ENCODE measurements around the gene LYRM9.

Gene LYRM9

GRCh38 chr17:27862004-27862403, 31.2 kb downstream of the LYRM9 start:
- Histone ChIP-seq H3K27ac (ENCODE audit: low read depth, low read length) (no peak overlapping the region), H3K9ac (ENCODE audit: low read length in 5 of 5) (no peak overlapping the region), H3K36me3 (ENCODE audit: control insufficient read depth in 5 of 5, insufficient read depth in 5 of 5, low read length in 5 of 5) (no peaks in the 10 kb centered on the region), H3K4me1 (ENCODE audit: control insufficient read depth in 5 of 5, insufficient read depth in 5 of 5, low read length in 5 of 5) (no peaks in the 10 kb centered on the region), H3K4me3 (ENCODE audit: low read depth in 1 of 5, low read length in 5 of 5) (no peak overlapping the region), H3K9me3 (ENCODE audit: control insufficient read depth in 5 of 5, low read length in 5 of 5) (no peaks in the 10 kb centered on the region), H3K27me3 (ENCODE audit: control insufficient read depth in 5 of 5, insufficient read depth in 4 of 5, low read length in 5 of 5) (no peaks in the 10 kb centered on the region)

GRCh38 chr17:27860971-27861664, 32.0 kb downstream of the LYRM9 start:
- Histone ChIP-seq H3K36me3 (ENCODE audit: control insufficient read depth in 5 of 5, insufficient read depth in 5 of 5, low read length in 5 of 5) (no peaks in the 10 kb centered on the region), H3K27ac (ENCODE audit: low read depth, low read length) (no peak overlapping the region), H3K27me3 (ENCODE audit: control insufficient read depth in 5 of 5, insufficient read depth in 4 of 5, low read length in 5 of 5) (no peaks in the 10 kb centered on the region), H3K4me1 (ENCODE audit: control insufficient read depth in 5 of 5, insufficient read depth in 5 of 5, low read length in 5 of 5) (no peaks in the 10 kb centered on the region), H3K9me3 (ENCODE audit: control insufficient read depth in 5 of 5, low read length in 5 of 5) (no peaks in the 10 kb centered on the region), H3K9ac (ENCODE audit: low read length in 5 of 5) (no peak overlapping the region), H3K4me3 (ENCODE audit: low read depth in 1 of 5, low read length in 5 of 5) (no peak overlapping the region)

GRCh38 chr17:27858621-27859305, 34.4 kb downstream of the LYRM9 start:
- Histone ChIP-seq H3K9me3 (ENCODE audit: control insufficient read depth in 5 of 5, low read length in 5 of 5) (no peaks in the 10 kb centered on the region), H3K4me3 (ENCODE audit: low read depth in 1 of 5, low read length in 5 of 5) (no peak overlapping the region), H3K9ac (ENCODE audit: low read length in 5 of 5) (no peak overlapping the region), H3K27ac (ENCODE audit: low read depth, low read length) (no peak overlapping the region), H3K4me1 (ENCODE audit: control insufficient read depth in 5 of 5, insufficient read depth in 5 of 5, low read length in 5 of 5) (no peaks in the 10 kb centered on the region), H3K36me3 (ENCODE audit: control insufficient read depth in 5 of 5, insufficient read depth in 5 of 5, low read length in 5 of 5) (no peaks in the 10 kb centered on the region), H3K27me3 (ENCODE audit: control insufficient read depth in 5 of 5, insufficient read depth in 4 of 5, low read length in 5 of 5) (no peaks in the 10 kb centered on the region)

GRCh38 chr17:27856676-27857432, 36.3 kb downstream of the LYRM9 start:
- Histone ChIP-seq H3K4me3 (ENCODE audit: low read depth in 1 of 5, low read length in 5 of 5) (no peak overlapping the region), H3K4me1 (ENCODE audit: control insufficient read depth in 5 of 5, insufficient read depth in 5 of 5, low read length in 5 of 5) (no peaks in the 10 kb centered on the region), H3K9me3 (ENCODE audit: control insufficient read depth in 5 of 5, low read length in 5 of 5) (no peaks in the 10 kb centered on the region), H3K27ac (ENCODE audit: low read depth, low read length) (no peak overlapping the region), H3K27me3 (ENCODE audit: control insufficient read depth in 5 of 5, insufficient read depth in 4 of 5, low read length in 5 of 5) (no peaks in the 10 kb centered on the region), H3K36me3 (ENCODE audit: control insufficient read depth in 5 of 5, insufficient read depth in 5 of 5, low read length in 5 of 5) (no peaks in the 10 kb centered on the region), H3K9ac (ENCODE audit: low read length in 5 of 5) (no peak overlapping the region)

- no peak overlapping the region for H3K27ac ChIP-seq (ENCODE audit: low read depth, low read length)
- no peaks in the 10 kb centered on the region for H3K4me1 ChIP-seq (ENCODE audit: control insufficient read depth in 5 of 5, insufficient read depth in 5 of 5, low read length in 5 of 5)
- H3K9ac ChIP-seq (ENCODE audit: low read length in 5 of 5): no peak overlapping the region
- no peaks in the 10 kb centered on the region for H3K27me3 ChIP-seq (ENCODE audit: control insufficient read depth in 5 of 5, insufficient read depth in 4 of 5, low read length in 5 of 5)
- no peak overlapping the region for H3K4me3 ChIP-seq (ENCODE audit: low read depth in 1 of 5, low read length in 5 of 5)
- no peaks in the 10 kb centered on the region for H3K36me3 ChIP-seq (ENCODE audit: control insufficient read depth in 5 of 5, insufficient read depth in 5 of 5, low read length in 5 of 5)
- H3K9me3 ChIP-seq (ENCODE audit: control insufficient read depth in 5 of 5, low read length in 5 of 5): no peaks in the 10 kb centered on the region
Observed at GRCh38 chr17:27855454-27855853, 37.7 kb downstream of the LYRM9 start.

GRCh38 chr17:27854163-27854562, 39.0 kb downstream of the LYRM9 start:
- no peak overlapping the region for H3K9ac ChIP-seq (ENCODE audit: low read length in 5 of 5)
- no peak overlapping the region for H3K4me3 ChIP-seq (ENCODE audit: low read depth in 1 of 5, low read length in 5 of 5)
- no peaks in the 10 kb centered on the region for H3K27me3 ChIP-seq (ENCODE audit: control insufficient read depth in 5 of 5, insufficient read depth in 4 of 5, low read length in 5 of 5)
- no peaks in the 10 kb centered on the region for H3K4me1 ChIP-seq (ENCODE audit: control insufficient read depth in 5 of 5, insufficient read depth in 5 of 5, low read length in 5 of 5)
- no peak overlapping the region for H3K27ac ChIP-seq (ENCODE audit: low read depth, low read length)
- H3K9me3 ChIP-seq (ENCODE audit: control insufficient read depth in 5 of 5, low read length in 5 of 5): no peaks in the 10 kb centered on the region
- no peaks in the 10 kb centered on the region for H3K36me3 ChIP-seq (ENCODE audit: control insufficient read depth in 5 of 5, insufficient read depth in 5 of 5, low read length in 5 of 5)

GRCh38 chr17:27853091-27853490, 40.1 kb downstream of the LYRM9 start:
- Histone ChIP-seq H3K9me3 (ENCODE audit: control insufficient read depth in 5 of 5, low read length in 5 of 5) (no peaks in the 10 kb centered on the region), H3K4me1 (ENCODE audit: control insufficient read depth in 5 of 5, insufficient read depth in 5 of 5, low read length in 5 of 5) (no peaks in the 10 kb centered on the region), H3K36me3 (ENCODE audit: control insufficient read depth in 5 of 5, insufficient read depth in 5 of 5, low read length in 5 of 5) (no peaks in the 10 kb centered on the region), H3K9ac (ENCODE audit: low read length in 5 of 5) (no peak overlapping the region), H3K4me3 (ENCODE audit: low read depth in 1 of 5, low read length in 5 of 5) (no peak overlapping the region), H3K27ac (ENCODE audit: low read depth, low read length) (no peak overlapping the region), H3K27me3 (ENCODE audit: control insufficient read depth in 5 of 5, insufficient read depth in 4 of 5, low read length in 5 of 5) (no peaks in the 10 kb centered on the region)

- Histone ChIP-seq H3K27me3 (ENCODE audit: control insufficient read depth in 5 of 5, insufficient read depth in 4 of 5, low read length in 5 of 5) (no peaks in the 10 kb centered on the region), H3K4me3 (ENCODE audit: low read depth in 1 of 5, low read length in 5 of 5) (no peak overlapping the region), H3K9ac (ENCODE audit: low read length in 5 of 5) (no peak overlapping the region), H3K36me3 (ENCODE audit: control insufficient read depth in 5 of 5, insufficient read depth in 5 of 5, low read length in 5 of 5) (no peaks in the 10 kb centered on the region), H3K4me1 (ENCODE audit: control insufficient read depth in 5 of 5, insufficient read depth in 5 of 5, low read length in 5 of 5) (no peaks in the 10 kb centered on the region), H3K9me3 (ENCODE audit: control insufficient read depth in 5 of 5, low read length in 5 of 5) (no peaks in the 10 kb centered on the region), H3K27ac (ENCODE audit: low read depth, low read length) (no peak overlapping the region)
Observed at GRCh38 chr17:27849474-27850185, 43.5 kb downstream of the LYRM9 start.

GRCh38 chr17:27848931-27849330, 44.2 kb downstream of the LYRM9 start:
- H3K4me1 ChIP-seq (ENCODE audit: control insufficient read depth in 5 of 5, insufficient read depth in 5 of 5, low read length in 5 of 5): no peaks in the 10 kb centered on the region
- no peaks in the 10 kb centered on the region for H3K9me3 ChIP-seq (ENCODE audit: control insufficient read depth in 5 of 5, low read length in 5 of 5)
- H3K4me3 ChIP-seq (ENCODE audit: low read depth in 1 of 5, low read length in 5 of 5): no peak overlapping the region
- H3K36me3 ChIP-seq (ENCODE audit: control insufficient read depth in 5 of 5, insufficient read depth in 5 of 5, low read length in 5 of 5): no peaks in the 10 kb centered on the region
- H3K27ac ChIP-seq (ENCODE audit: low read depth, low read length): no peak overlapping the region
- no peak overlapping the region for H3K9ac ChIP-seq (ENCODE audit: low read length in 5 of 5)
- H3K27me3 ChIP-seq (ENCODE audit: control insufficient read depth in 5 of 5, insufficient read depth in 4 of 5, low read length in 5 of 5): no peaks in the 10 kb centered on the region

Data from subcutaneous abdominal adipose tissue (tissue), 5 donors.